PC-9 (cell line): ENCODE measurements around the gene EFNA3. TPM values are rescaled to one million over a fixed set of nuclear protein-coding genes. Genes with fewer than 3 reads are reported as not detected.

Experiments used
- BruUV-seq: library from RNA; stranded (reverse); fragments of 400-500 nt; replicated peaks from 2 replicates; lab custom pipeline; 2021; lab: Mats Ljungman, UMichigan
- CTCF ChIA-PET: fragments of 300-600 bp; sonication (Branson Sonifier 250); formaldehyde crosslinking; loops from one replicate; lab custom pipeline; 2022; ENCODE audit warnings: antibody characterized with exemption; lab: Charles Lee
- POLR2A ChIA-PET: fragments of 300-600 bp; sonication (Branson Sonifier 250); formaldehyde crosslinking; loops from one replicate; lab custom pipeline; 2022; ENCODE audit warnings: antibody characterized with exemption; ENCODE audit not compliant: unreplicated experiment; lab: Charles Lee
- DNase-seq, 2 experiments: peaks; one replicate each; pipeline versions ENCODE4 v3.0.0 to v3.0.0-alpha.2; 2015 to 2022; ENCODE audit warnings: mixed read lengths in 1 of 2
- H2AFZ ChIP-seq: fragments of 200-600 bp; sonication (generic); 2 replicates; pipeline ENCODE4 v1.8.1; 2017; ENCODE audit warnings: antibody characterized with exemption
- H3F3A ChIP-seq: fragments of 200-600 bp; sonication (generic); 2 replicates; pipeline ENCODE4 v1.8.1; 2017; ENCODE audit warnings: antibody characterized with exemption, mild to moderate bottlenecking, low read depth; ENCODE audit not compliant: insufficient read depth
- H3K27ac ChIP-seq: fragments of 200-600 bp; sonication (generic); 2 replicates; pipeline ENCODE4 v1.6.1; 2016; ENCODE audit warnings: mixed run types
- H3K27me3 ChIP-seq: fragments of 200-600 bp; sonication (generic); 2 replicates; pipeline ENCODE4 v1.6.1; 2016; ENCODE audit warnings: low read depth, mixed run types; ENCODE audit not compliant: insufficient read depth
- H3K36me3 ChIP-seq: fragments of 200-600 bp; sonication (generic); 2 replicates; pipeline ENCODE4 v1.6.1; 2016; ENCODE audit warnings: low read depth, mixed run types
- H3K4me1 ChIP-seq: fragments of 200-600 bp; sonication (generic); replicated peaks from 2 replicates; pipeline ENCODE4 v1.6.1; 2016; ENCODE audit warnings: mixed run types; ENCODE audit not compliant: insufficient read depth
- H3K4me2 ChIP-seq: fragments of 200-600 bp; sonication (generic); 2 replicates; pipeline ENCODE4 v1.6.1; 2017; ENCODE audit warnings: mixed run types
- H3K4me3 ChIP-seq: fragments of 200-600 bp; sonication (generic); 2 replicates; pipeline ENCODE4 v1.6.1; 2016; ENCODE audit warnings: mixed run types
- H3K79me2 ChIP-seq: fragments of 200-600 bp; sonication (generic); 2 replicates; pipeline ENCODE4 v1.6.1; 2017; ENCODE audit warnings: low read depth, mixed run types
- H3K9me2 ChIP-seq: fragments of 200-600 bp; sonication (generic); 2 replicates; pipeline ENCODE4 v1.8.1; 2017; ENCODE audit warnings: mild to moderate bottlenecking; ENCODE audit not compliant: insufficient read depth
- H3K9me3 ChIP-seq: fragments of 200-600 bp; sonication (generic); 2 replicates; pipeline ENCODE4 v1.8.1; 2016; ENCODE audit warnings: low read depth; ENCODE audit not compliant: insufficient read depth
- H4K20me1 ChIP-seq: fragments of 200-600 bp; sonication (generic); 2 replicates; pipeline ENCODE4 v1.8.1; 2017; ENCODE audit not compliant: insufficient read depth
- EZH2 ChIP-seq: fragments of 200-600 bp; sonication (generic); IDR thresholded peaks from 2 replicates; pipeline ENCODE4 v1.8.0; 2017; ENCODE audit warnings: antibody characterized with exemption, low read depth
- intact Hi-C: fragments of 100-400 bp; cut with micrococcal nuclease; formaldehyde crosslinking; loops from one replicate; pipeline ENCODE4 v1.10.0; 2022; ENCODE audit not compliant: unreplicated experiment
- total RNA-seq: library from RNA; stranded (reverse); gene quantifications from 2 replicates; pipeline ENCODE4 v1.2.3, GENCODE V29; 2021
- TF ChIP-seq, protein P1 (sequence below): fragments of 200-600 bp; sonication (generic); conservative IDR thresholded peaks from 2 replicates; pipeline ENCODE4 v1.6.1; 2017; ENCODE audit warnings: mixed run types, antibody characterized with exemption, mild to moderate bottlenecking, moderate library complexity

EFNA3 gene
- total RNA-seq, 1 experiment from 2014 or later = 6.7 TPM

DNA sequence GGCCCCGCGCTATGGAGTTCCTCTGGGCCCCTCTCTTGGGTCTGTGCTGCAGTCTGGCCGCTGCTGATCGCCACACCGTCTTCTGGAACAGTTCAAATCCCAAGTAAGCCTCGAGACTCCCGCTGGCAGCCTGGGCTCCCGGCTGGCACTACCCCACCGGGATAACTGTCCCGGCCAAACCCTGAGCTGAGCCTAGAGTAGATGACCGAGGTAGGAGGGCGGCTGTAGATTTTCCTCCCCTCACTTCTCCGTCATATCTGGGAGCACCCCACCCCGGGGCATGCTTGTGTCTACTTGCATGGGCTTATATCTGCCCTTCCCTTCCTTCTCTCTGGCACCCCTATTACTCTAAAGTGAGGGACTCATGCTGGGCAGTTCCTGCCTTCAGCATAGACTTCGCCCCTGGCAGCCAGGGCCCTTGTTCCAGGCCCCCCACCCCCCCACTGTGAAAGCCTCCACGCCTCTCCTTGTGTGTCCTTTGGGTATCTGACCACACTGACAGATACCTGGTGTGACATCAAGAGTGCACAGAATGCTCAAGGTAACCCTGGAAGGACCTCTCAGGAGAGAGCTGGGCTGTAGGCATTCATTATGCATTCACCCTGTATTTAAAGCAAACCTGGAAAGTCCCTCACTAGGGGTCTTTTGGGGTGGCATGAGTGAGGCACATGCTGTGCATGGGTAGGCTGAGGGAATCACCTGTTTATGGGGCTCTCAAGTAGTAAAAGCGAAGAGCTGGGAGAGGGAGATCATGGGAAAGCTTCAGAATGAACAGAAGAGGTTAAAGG is 49.5 kb downstream of the EFNA3 start:
- Histone ChIP-seq H3K9me3 (no peaks in the 10 kb centered on the region), H3K9me2 (no peaks in the 10 kb centered on the region), H3K4me3 (peak overlapping the region; percentile 85), H3K36me3 (peaks cover 13% of the 10 kb centered on the region), H3K4me1 (peaks cover 61% of the 10 kb centered on the region), H4K20me1 (no peaks in the 10 kb centered on the region), H3F3A (peaks cover 70% of the 10 kb centered on the region), H3K27me3 (no peaks in the 10 kb centered on the region), H3K79me2 (peaks cover 44% of the 10 kb centered on the region), H3K27ac (peak overlapping the region; percentile 98), H3K4me2 (peak overlapping the region; percentile 99), H2AFZ (no peak overlapping the region)
- no peak for DNase-seq
- TSS peak; percentile 72 for BruUV-seq
- TF ChIP-seq EZH2 = no peak
- TF ChIP-seq, protein P1, sequence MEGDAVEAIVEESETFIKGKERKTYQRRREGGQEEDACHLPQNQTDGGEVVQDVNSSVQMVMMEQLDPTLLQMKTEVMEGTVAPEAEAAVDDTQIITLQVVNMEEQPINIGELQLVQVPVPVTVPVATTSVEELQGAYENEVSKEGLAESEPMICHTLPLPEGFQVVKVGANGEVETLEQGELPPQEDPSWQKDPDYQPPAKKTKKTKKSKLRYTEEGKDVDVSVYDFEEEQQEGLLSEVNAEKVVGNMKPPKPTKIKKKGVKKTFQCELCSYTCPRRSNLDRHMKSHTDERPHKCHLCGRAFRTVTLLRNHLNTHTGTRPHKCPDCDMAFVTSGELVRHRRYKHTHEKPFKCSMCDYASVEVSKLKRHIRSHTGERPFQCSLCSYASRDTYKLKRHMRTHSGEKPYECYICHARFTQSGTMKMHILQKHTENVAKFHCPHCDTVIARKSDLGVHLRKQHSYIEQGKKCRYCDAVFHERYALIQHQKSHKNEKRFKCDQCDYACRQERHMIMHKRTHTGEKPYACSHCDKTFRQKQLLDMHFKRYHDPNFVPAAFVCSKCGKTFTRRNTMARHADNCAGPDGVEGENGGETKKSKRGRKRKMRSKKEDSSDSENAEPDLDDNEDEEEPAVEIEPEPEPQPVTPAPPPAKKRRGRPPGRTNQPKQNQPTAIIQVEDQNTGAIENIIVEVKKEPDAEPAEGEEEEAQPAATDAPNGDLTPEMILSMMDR = no peak
- intact Hi-C loops = loop anchor here (1.0 to 5.0 kb wide), 4 partner anchors 7 to 571 kb away; partner anchors contain the start of genes KRTCAP2, SLC50A1, TRIM46 and UBE2Q1
- POLR2A ChIA-PET = interaction anchor here (0.5 to 0.6 kb wide), 2 partner anchors 64 to 96 kb away, joined by 3 to 4 read pairs; no protein-coding TSS in a partner anchor
- CTCF ChIA-PET = interaction anchor here (0.7 to 1.2 kb wide), 4 partner anchors 37 to 45 kb away, joined by 3 to 13 read pairs (median 4); partner anchors contain the start of gene KRTCAP2

DNA sequence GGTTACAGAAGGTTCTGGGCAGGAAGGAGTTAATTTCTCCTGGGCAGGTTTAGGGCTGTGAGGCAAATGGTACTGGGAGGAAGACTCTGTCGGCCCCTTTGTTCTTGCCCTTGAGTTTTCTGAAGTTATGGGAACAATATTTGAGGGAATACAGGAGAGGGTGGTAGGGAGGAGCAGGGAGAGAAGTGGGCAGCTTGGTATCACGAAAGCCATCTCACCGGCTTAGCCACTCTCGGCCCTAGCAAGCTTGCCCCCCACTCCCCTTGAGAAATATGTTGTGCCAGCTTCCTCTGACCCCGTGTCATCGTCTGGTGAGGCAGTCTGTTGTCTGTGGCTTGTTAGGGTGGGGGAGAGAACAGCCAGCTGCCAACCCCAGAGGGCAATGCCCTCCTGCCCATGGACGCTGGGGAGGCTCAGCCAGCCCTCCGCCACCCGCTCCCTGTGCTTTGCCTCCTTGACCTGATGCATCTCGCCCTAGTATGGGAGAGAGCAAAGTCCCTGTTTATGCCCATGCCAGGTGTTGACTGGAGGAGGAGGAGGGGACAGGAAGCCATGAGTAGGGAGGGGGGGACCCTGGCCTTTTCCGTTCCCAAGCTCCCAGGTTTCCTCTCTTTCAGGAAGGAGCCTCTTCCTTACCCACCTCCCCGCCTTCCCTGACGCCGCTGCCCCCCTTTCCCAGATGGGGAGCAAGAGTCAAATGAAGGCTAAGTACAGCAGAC is 50.3 kb downstream of the EFNA3 start:
- POLR2A ChIA-PET = interaction anchor here (0.5 to 0.7 kb wide), 5 partner anchors 65 to 995 kb away, joined by 3 to 11 read pairs (median 5); no protein-coding TSS in a partner anchor
- peaks cover 61% of the 10 kb centered on the region for H3K4me1 ChIP-seq
- H3K27me3 ChIP-seq = no peaks in the 10 kb centered on the region
- H3K9me2 ChIP-seq = no peaks in the 10 kb centered on the region
- DNase-seq = peak; percentile 50 to 58
- peak overlapping the region; percentile 85 for H3K4me3 ChIP-seq
- H3K79me2 ChIP-seq = peaks cover 48% of the 10 kb centered on the region
- BruUV-seq = TSS peak; percentile 75
- intact Hi-C loops = loop anchor here (2.0 to 5.0 kb wide), 3 partner anchors 34 to 572 kb away; partner anchors contain the start of genes KRTCAP2, TRIM46 and UBE2Q1
- TF ChIP-seq, protein P1 = no peak
- no peak for TF ChIP-seq EZH2
- no peak overlapping the region for H2AFZ ChIP-seq
- peak overlapping the region; percentile 99 for H3K4me2 ChIP-seq
- peak overlapping the region; percentile 98 for H3K27ac ChIP-seq
- H4K20me1 ChIP-seq = no peaks in the 10 kb centered on the region
- H3K9me3 ChIP-seq = no peaks in the 10 kb centered on the region
- peaks cover 71% of the 10 kb centered on the region for H3F3A ChIP-seq
- CTCF ChIA-PET = interaction anchor here (0.6 to 1.2 kb wide), 4 partner anchors 29 to 44 kb away, joined by 3 to 13 read pairs (median 4); partner anchors contain the start of gene KRTCAP2
- H3K36me3 ChIP-seq = peaks cover 21% of the 10 kb centered on the region
